Fibroblast of lung (primary cell): ENCODE measurements around the gene MPL. TPM values are rescaled to one million over a fixed set of nuclear protein-coding genes. Genes with fewer than 3 reads are reported as not detected.

Experiments
- DNase-seq, 2 donors: peaks; one replicate each; pipeline versions ENCODE4 v3.0.0 to v3.0.0-alpha.2; 2010; ENCODE audit warnings: low read depth in 2 of 2
- H2AFZ ChIP-seq: 2 replicates; pipeline ENCODE4 v1.5.1; 2012; ENCODE audit warnings: low read length, control low read depth, inconsistent platforms
- H3K27ac ChIP-seq: 2 replicates; pipeline ENCODE4 v1.5.1; 2011; ENCODE audit warnings: low read length, control low read depth; ENCODE audit not compliant: insufficient read depth
- H3K27me3 ChIP-seq: 2 replicates; pipeline ENCODE4 v1.5.1; 2011; ENCODE audit warnings: mild to moderate bottlenecking, low read length; ENCODE audit not compliant: control insufficient read depth, insufficient read depth
- H3K36me3 ChIP-seq: 2 replicates; pipeline ENCODE4 v1.5.1; 2011; ENCODE audit warnings: low read length; ENCODE audit not compliant: control insufficient read depth, insufficient read depth
- H3K4me1 ChIP-seq: 2 replicates; pipeline ENCODE4 v1.5.1; 2011; ENCODE audit warnings: low read length; ENCODE audit not compliant: control insufficient read depth, insufficient read depth; ENCODE audit errors: extremely low read depth
- H3K4me2 ChIP-seq: 2 replicates; pipeline ENCODE4 v1.5.1; 2011; ENCODE audit warnings: low read length, control low read depth; ENCODE audit not compliant: insufficient read depth; ENCODE audit errors: extremely low read depth
- H3K4me3 ChIP-seq, 4 experiments: fragments of 200-600 bp in 1 of 4; sonication (generic) in 1 of 4; replicated peaks in 1 of 4; 2 replicates each; pipeline ENCODE4 v1.5.1; 2011 to 2016; ENCODE audit warnings: low read length in 4 of 4, low read depth in 3 of 4, mild to moderate bottlenecking in 3 of 4, control low read depth in 2 of 4, inconsistent platforms in 1 of 4, mixed read lengths in 1 of 4; ENCODE audit not compliant: insufficient read depth in 1 of 4; ENCODE audit errors: control extremely low read depth in 1 of 4
- H3K79me2 ChIP-seq: 2 replicates; pipeline ENCODE4 v1.5.1; 2012; ENCODE audit warnings: mild to moderate bottlenecking, low read length, inconsistent platforms; ENCODE audit not compliant: control insufficient read depth, insufficient read depth
- H3K9ac ChIP-seq: 2 replicates; pipeline ENCODE4 v1.5.1; 2011; ENCODE audit warnings: mild to moderate bottlenecking, low read length, control low read depth; ENCODE audit not compliant: insufficient read depth
- H3K9me3 ChIP-seq: 2 replicates; pipeline ENCODE4 v1.5.1; 2012; ENCODE audit warnings: low read depth, low read length; ENCODE audit not compliant: control insufficient read depth, insufficient read depth
- H4K20me1 ChIP-seq: 2 replicates; pipeline ENCODE4 v1.5.1; 2011; ENCODE audit warnings: low read length; ENCODE audit not compliant: control insufficient read depth, insufficient read depth; ENCODE audit errors: extremely low read depth
- CTCF ChIP-seq, 2 donors: IDR thresholded peaks in 1 of 2; conservative IDR thresholded peaks in 1 of 2; 1 replicate in 1 of 2; 2 replicates in 1 of 2; pipeline ENCODE4 v1.5.1; 2011 to 2012; ENCODE audit warnings: low read length in 2 of 2, control low read depth in 1 of 2, inconsistent platforms in 1 of 2, low read depth in 1 of 2, mild to moderate bottlenecking in 1 of 2
- EZH2 ChIP-seq: IDR thresholded peaks from 2 replicates; pipeline ENCODE4 v1.5.1; 2012; ENCODE audit warnings: low read length, control low read depth, mild to moderate bottlenecking; ENCODE audit errors: missing control alignments
- polyA plus RNA-seq, 2 donors: library from polyadenylated mRNA; depleted of rRNA in 1 of 2; stranded (reverse) in 1 of 2; unstranded in 1 of 2; fragments of >200 nt; gene quantifications; 2 replicates each; pipeline ENCODE4 v1.2.1, GENCODE V29; 2011 to 2012; ENCODE audit warnings: missing spikeins in 1 of 2
- total RNA-seq: library from RNA; depleted of rRNA; stranded (reverse); fragments of >200 nt; gene quantifications from 2 replicates; pipeline ENCODE4 v1.2.1, GENCODE V29; 2014

Gene MPL
- total and polyA plus RNA-seq, 2 donors (not counting 1 experiment from before 2014, with no cell fraction given): not detected

GRCh38 chr1:43298055-43298454 lies 39.6 kb upstream of the MPL start:
- H3K4me3 ChIP-seq: no peak overlapping the region
- no peaks in the 10 kb centered on the region for H4K20me1 ChIP-seq
- no peak overlapping the region for H3K4me2 ChIP-seq
- H3K27ac ChIP-seq: no peak overlapping the region
- TF ChIP-seq EZH2 (no peak), CTCF (conservative IDR thresholded peaks at IDR 0.05 in 1 of 2, IDR thresholded peaks at IDR 0.05 in 1 of 2; ENCODE audit: low read depth in 1 of 2, low read length in 2 of 2) (no peak)
- H3K36me3 ChIP-seq: no peaks in the 10 kb centered on the region
- H3K27me3 ChIP-seq: no peaks in the 10 kb centered on the region
- no peaks in the 10 kb centered on the region for H3K79me2 ChIP-seq
- no peak for DNase-seq
- H3K9me3 ChIP-seq: no peaks in the 10 kb centered on the region
- no peak overlapping the region for H3K9ac ChIP-seq
- H3K4me1 ChIP-seq: no peaks in the 10 kb centered on the region
- no peak overlapping the region for H2AFZ ChIP-seq

GRCh38 chr1:43299101-43299500 lies 38.5 kb upstream of the MPL start:
- Histone ChIP-seq H3K79me2 (no peaks in the 10 kb centered on the region), H3K4me2 (no peak overlapping the region), H3K36me3 (no peaks in the 10 kb centered on the region), H3K4me3 (no peak overlapping the region), H3K27ac (no peak overlapping the region), H3K9ac (no peak overlapping the region), H2AFZ (no peak overlapping the region), H3K27me3 (no peaks in the 10 kb centered on the region), H3K4me1 (no peaks in the 10 kb centered on the region), H3K9me3 (no peaks in the 10 kb centered on the region), H4K20me1 (no peaks in the 10 kb centered on the region)
- no peak for DNase-seq
- TF ChIP-seq EZH2 (no peak), CTCF (conservative IDR thresholded peaks at IDR 0.05 in 1 of 2, IDR thresholded peaks at IDR 0.05 in 1 of 2; ENCODE audit: low read depth in 1 of 2, low read length in 2 of 2) (no peak)

GRCh38 chr1:43300378-43301094 lies 37.1 kb upstream of the MPL start, which contains the start of gene TIE1:
TSS of gene TIE1 (plus strand) at chr1:43300982. CDS start at chr1:43301072, 90 bp downstream.
- TF ChIP-seq CTCF (conservative IDR thresholded peaks at IDR 0.05 in 1 of 2, IDR thresholded peaks at IDR 0.05 in 1 of 2; ENCODE audit: low read depth in 1 of 2, low read length in 2 of 2): no peak
- TF ChIP-seq EZH2: no peak
- no peak within 1 kb of the TSS for H3K27ac ChIP-seq
- H3K4me1 ChIP-seq: no peaks in the 10 kb centered on the region
- DNase-seq: no peak
- no peak within 1 kb of the TSS for H3K9ac ChIP-seq
- H3K4me2 ChIP-seq: no peak within 1 kb of the TSS
- H2AFZ ChIP-seq: no peak within 1 kb of the TSS
- H3K9me3 ChIP-seq: no peaks in the 10 kb centered on the region
- H4K20me1 ChIP-seq: no peaks in the 10 kb centered on the region
- no peaks in the 10 kb centered on the region for H3K27me3 ChIP-seq
- no peak within 1 kb of the TSS for H3K4me3 ChIP-seq
- no peaks in the 10 kb centered on the region for H3K79me2 ChIP-seq
- H3K36me3 ChIP-seq: no peaks in the 10 kb centered on the region
